GM21423 (cell line): ENCODE data around the gene NAT14.
"Not testable (repeated sequence)": the region's sequence is repeated elsewhere in the genome, so short reads cannot be mapped to it uniquely, and the experiment has no call there.

Experiments
- ATAC-seq: cut with Tn5 transposase; IDR thresholded peaks from one replicate; pipeline ENCODE4 v1.9.1; 2021; ENCODE audit warnings: mild to moderate bottlenecking, moderate library complexity; ENCODE audit not compliant: unreplicated experiment

NAT14 gene

DNA sequence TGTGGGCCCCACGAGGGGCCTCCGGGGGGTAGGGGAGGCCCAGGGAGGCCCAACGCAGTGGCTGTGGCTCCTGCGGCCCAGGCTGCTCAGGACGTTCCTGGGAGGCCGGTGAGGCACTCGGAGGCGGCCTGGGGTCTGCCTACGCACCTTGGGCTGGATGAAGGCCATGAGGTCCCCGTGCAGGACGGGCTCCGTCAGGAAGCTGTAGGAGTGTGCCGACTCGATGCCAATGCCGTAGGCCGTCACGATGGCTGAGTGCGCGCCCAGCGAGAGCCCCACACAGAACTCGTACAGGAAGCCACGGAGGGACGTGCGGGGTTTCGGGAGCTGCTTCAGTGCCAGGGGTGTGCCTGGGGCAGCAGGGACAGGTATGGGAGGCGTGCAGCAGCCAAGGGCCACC is 46.0 kb downstream of the NAT14 start:
- no peak for ATAC-seq

DNA sequence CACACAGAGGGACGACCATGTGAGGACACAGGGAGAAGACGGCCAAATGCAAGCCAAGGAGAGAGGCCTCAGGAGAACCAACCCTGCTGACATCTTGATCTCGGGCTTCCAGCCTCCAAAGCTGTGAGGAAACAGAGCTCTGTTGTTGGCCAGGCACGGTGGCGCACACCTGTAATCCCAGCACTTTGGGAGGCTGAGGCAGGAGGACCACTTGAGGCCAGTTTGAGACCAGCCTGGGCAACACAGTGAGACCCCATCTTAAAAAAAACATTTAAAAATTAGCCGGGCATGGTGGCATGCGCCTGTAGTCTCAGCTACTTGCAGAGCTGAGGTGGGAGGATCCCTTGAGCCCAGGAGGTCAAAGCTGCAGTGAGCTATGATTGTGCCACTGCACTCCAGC is 49.3 kb downstream of the NAT14 start:
- ATAC-seq, result not testable (repeated sequence)

DNA sequence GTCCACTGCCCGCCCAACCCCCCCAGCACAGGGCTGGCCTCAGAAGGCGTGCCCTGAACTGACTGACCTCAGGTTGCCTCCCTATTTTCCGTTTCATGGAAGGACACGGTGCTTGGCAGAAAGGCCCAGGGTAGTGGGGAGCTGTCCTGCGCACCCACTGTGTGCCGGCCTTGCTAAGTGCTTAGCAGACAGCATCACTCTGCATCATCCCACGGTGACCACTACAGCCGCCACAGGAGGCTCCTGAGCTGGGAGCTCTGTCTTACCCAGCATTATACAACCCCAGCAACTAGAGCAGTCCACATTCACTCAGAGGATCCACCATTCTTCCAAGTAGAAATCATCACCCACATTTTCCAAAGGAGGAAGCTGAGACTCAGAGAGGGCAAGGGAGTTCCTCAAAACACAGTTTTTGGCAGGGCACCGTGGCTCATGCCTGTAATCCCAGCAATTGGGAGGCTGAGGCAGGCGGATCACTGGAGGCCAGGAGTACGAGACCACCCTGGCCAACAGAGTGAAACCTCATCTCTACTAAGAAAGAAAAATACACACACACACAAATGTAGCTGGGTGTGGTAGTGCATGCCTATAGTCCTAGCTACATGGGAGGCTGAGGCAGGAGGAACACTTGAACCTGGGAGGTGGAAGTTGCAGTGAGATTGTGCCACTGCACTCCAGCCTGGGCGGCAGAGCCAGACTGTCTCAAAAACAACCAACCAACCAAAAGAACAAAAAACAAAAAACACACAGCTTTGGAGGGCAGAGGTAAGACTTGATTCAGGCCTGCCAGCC is 50.4 kb downstream of the NAT14 start:
- ATAC-seq, result no peak

DNA sequence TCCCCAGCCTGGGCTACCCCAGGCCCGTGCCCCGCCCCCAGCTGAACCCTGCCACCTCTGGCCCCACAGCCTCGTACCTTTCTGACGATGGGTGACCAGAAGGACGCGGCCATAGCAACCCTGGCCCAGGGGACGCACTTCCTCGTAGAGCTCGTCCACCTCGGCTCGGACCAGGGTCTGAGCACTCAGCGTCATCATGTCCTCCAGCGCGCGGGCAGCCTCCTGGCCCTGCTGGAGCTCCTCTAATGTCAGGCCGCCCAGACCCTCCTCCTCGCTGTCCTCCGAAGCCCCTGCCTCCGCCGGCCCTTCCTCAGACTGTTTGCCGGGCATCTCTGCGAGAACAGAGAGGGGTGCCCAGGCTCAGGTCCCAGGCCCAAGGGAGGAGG is 51.0 kb downstream of the NAT14 start:
- ATAC-seq, result no peak

DNA sequence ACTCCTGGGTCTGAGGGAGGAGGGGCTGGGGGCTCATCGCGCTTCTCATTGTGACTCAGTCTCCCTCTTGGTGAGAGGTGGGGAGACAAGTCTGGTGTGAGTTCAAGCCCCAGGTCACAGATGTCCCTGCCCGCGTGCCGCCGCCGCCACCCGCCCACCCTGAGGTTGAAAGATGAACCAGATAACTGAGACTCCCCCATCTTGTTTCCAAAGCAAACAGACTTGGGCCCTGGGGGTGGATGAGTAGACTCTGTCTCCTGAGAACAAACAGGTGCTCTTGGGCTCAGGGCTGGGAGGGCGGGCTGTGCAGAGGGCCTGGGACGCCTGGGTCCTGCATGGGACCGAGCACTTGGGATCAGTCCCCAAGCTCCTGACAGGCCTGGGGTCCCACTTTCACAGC is 51.4 kb downstream of the NAT14 start:
- ATAC-seq, result no peak
